A549 (cell line): ENCODE measurements around the gene GRM4. TPM values are rescaled to one million over a fixed set of nuclear protein-coding genes. Genes with fewer than 3 reads are reported as not detected.

Experiments
- ATAC-seq, 2 experiments: fragments of 200-7000 bp in 1 of 2; fragments of >200 bp in 1 of 2; cut with Nextera tagmentation in 1 of 2; cut with Tn5 transposase in 1 of 2; 3 replicates each; pipeline versions ENCODE4 v1.8.0 to v1.9.1; 2018 to 2020; ENCODE audit warnings: mild to moderate bottlenecking in 1 of 2, moderate library complexity in 1 of 2
- CTCF ChIA-PET: fragments of 300-600 bp; sonication (Branson Sonifier 250); formaldehyde crosslinking; extraction: SDS; loops from one replicate; lab custom pipeline; 2021; ENCODE audit warnings: antibody characterized with exemption, inconsistent platforms; lab: Yijun Ruan, JAX
- POLR2A ChIA-PET: fragments of 350-600 bp; formaldehyde crosslinking; extraction: SDS; loops from one replicate; lab custom pipeline; 2021; ENCODE audit warnings: antibody characterized with exemption, inconsistent platforms; lab: Yijun Ruan, JAX
- DNase-seq, 2 experiments: peaks; one replicate each; pipeline versions ENCODE4 v3.0.0 to v3.0.0-alpha.2; 2011 to 2016; ENCODE audit warnings: low read depth in 1 of 2, low spot score in 1 of 2
- FAIRE-seq: peaks from 2 replicates; lab custom pipeline; 2011; peaks lifted over from hg19 to GRCh38; lab: Jason Lieb, UNC
- H3K27ac ChIP-seq, 2 experiments: fragments of >200 bp; sonication (Bioruptor Twin); formaldehyde crosslinking; 3 replicates each; pipeline ENCODE4 v1.5.1; 2016 to 2017
- H3K4me1 ChIP-seq: fragments of >200 bp; sonication (Bioruptor Twin); formaldehyde crosslinking; 3 replicates; pipeline ENCODE4 v1.6.1; 2016
- H3K4me2 ChIP-seq: fragments of >200 bp; sonication (Bioruptor Twin); formaldehyde crosslinking; 3 replicates; pipeline ENCODE4 v1.6.1; 2016
- H3K4me3 ChIP-seq: fragments of >200 bp; sonication (Bioruptor Twin); formaldehyde crosslinking; 3 replicates; pipeline ENCODE4 v1.5.1; 2016
- H3K9me3 ChIP-seq: fragments of >200 bp; sonication (Bioruptor Twin); formaldehyde crosslinking; 3 replicates; pipeline ENCODE4 v1.6.1; 2016
- ATOH8 ChIP-seq: fragments of 250-450 bp; sonication (Bioruptor Pico); IDR thresholded peaks from 2 replicates; pipeline ENCODE4 v1.5.0; 2020; ENCODE audit warnings: low read depth, mild to moderate bottlenecking, moderate library complexity
- BCL3 ChIP-seq: fragments of >200 bp; sonication (Bioruptor Twin); formaldehyde crosslinking; IDR thresholded peaks from 3 replicates; pipeline ENCODE4 v1.6.1; 2016
- CHD2 ChIP-seq: fragments of 150-350 bp; IDR thresholded peaks from 2 replicates; pipeline ENCODE4 v1.6.1; 2014; ENCODE audit warnings: low read length; ENCODE audit not compliant: partially characterized antibody
- CHD4 ChIP-seq: fragments of 200-600 bp; sonication (generic); IDR thresholded peaks from 2 replicates; pipeline ENCODE4 v1.6.1; 2016; ENCODE audit warnings: antibody characterized with exemption, mild to moderate bottlenecking, borderline replicate concordance
- E2F6 ChIP-seq: IDR thresholded peaks from 2 replicates; pipeline ENCODE4 v1.6.1; 2012; ENCODE audit warnings: low read depth, borderline replicate concordance
- FOSL2 ChIP-seq, 2 experiments: fragments of 450-650 bp in 1 of 2; fragments of >200 bp in 1 of 2; sonication (Bioruptor Twin) in 1 of 2; formaldehyde crosslinking; IDR thresholded peaks; 2 replicates each; pipeline versions ENCODE4 v1.5.0 to v1.6.1; 2016 to 2020; ENCODE audit warnings: mild to moderate bottlenecking in 1 of 2, moderate library complexity in 1 of 2
- GATA3 ChIP-seq: IDR thresholded peaks from 2 replicates; pipeline ENCODE4 v1.6.1; 2012; ENCODE audit warnings: borderline replicate concordance
- HEYL ChIP-seq: fragments of 250-450 bp; sonication (Bioruptor Pico); IDR thresholded peaks from 2 replicates; pipeline ENCODE4 v1.8.0; 2021; ENCODE audit warnings: mild to moderate bottlenecking, moderate library complexity
- HMGXB4 ChIP-seq: fragments of 250-450 bp; sonication (Bioruptor Pico); IDR thresholded peaks from 2 replicates; pipeline ENCODE4 v1.5.0; 2021; ENCODE audit warnings: mild to moderate bottlenecking, moderate library complexity, borderline replicate concordance
- MAFK ChIP-seq: fragments of 450-650 bp; IDR thresholded peaks from 2 replicates; pipeline ENCODE4 v1.6.1; 2014; ENCODE audit not compliant: partially characterized antibody
- NFE2L2 ChIP-seq: fragments of 150-350 bp; conservative IDR thresholded peaks from 2 replicates; pipeline ENCODE4 v1.6.1; 2014; ENCODE audit warnings: low read length
- PBX3 ChIP-seq: IDR thresholded peaks from 2 replicates; pipeline ENCODE4 v1.6.1; 2012
- USF2 ChIP-seq: fragments of 450-650 bp; IDR thresholded peaks from 2 replicates; pipeline ENCODE4 v1.6.1; 2014; ENCODE audit warnings: antibody characterized with exemption
- ZNF302 ChIP-seq: fragments of 250-450 bp; sonication (Bioruptor Pico); IDR thresholded peaks from 2 replicates; pipeline ENCODE4 v1.9.0; 2021; ENCODE audit warnings: inconsistent platforms, mild to moderate bottlenecking, moderate library complexity
- ZSCAN20 ChIP-seq: fragments of 250-450 bp; sonication (Bioruptor Pico); IDR thresholded peaks from 2 replicates; pipeline ENCODE4 v1.8.0; 2022; ENCODE audit warnings: mild to moderate bottlenecking, moderate library complexity
- WGBS: methylation state at CpG from one replicate; pipeline ENCODE4 v1.1.6; 2017; ENCODE audit errors: missing lambda C conversion rate; 5-methylcytosine and 5-hydroxymethylcytosine counted together
- polyA plus RNA-seq, 4 experiments: library from polyadenylated mRNA; depleted of rRNA in 3 of 4; stranded (reverse); fragments of >200 nt; fragmentation: RNase III in 1 of 4; extraction: RNeasy Plus Mini Kit Qiagen cat#74134 plus additional on column Dnase treatment in 1 of 4; gene quantifications; 2 replicates in 3 of 4; 3 replicates in 1 of 4; pipeline ENCODE4 v1.2.3, GENCODE V29; 2011 to 2017

GRM4 gene
- polyA plus RNA-seq, 2 of the 4 experiments (the other 2 are of a cell fraction), result 0.05 TPM

- TF ChIP-seq HMGXB4 (no peak), E2F6 (no peak), BCL3 (no peak), NFE2L2 (no peak)
Observed at GRCh38 chr6:34093206-34093605, 52.7 kb downstream of the GRM4 start (continued).

GRCh38 chr6:34092631-34093030 is 53.3 kb downstream of the GRM4 start:
- H3K27ac ChIP-seq, result no peak overlapping the region
- TF ChIP-seq HEYL (CRISPR knock-in tag) (no peak), CHD4 (no peak), MAFK (no peak), FOSL2 (IDR thresholded peaks at IDR 0.05) (no peak), FOSL2 (CRISPR knock-in tag; IDR thresholded peaks at IDR 0.05) (no peak), ATOH8 (CRISPR knock-in tag) (no peak)
- POLR2A ChIA-PET, result no interaction called here
- no peaks in the 10 kb centered on the region for H3K9me3 ChIP-seq
- no peak overlapping the region for H3K4me2 ChIP-seq
- 74% methylated on average over 5 of the region's 10 CpGs for WGBS
- FAIRE-seq (no peak), DNase-seq (no peak), ATAC-seq (no peak)
- H3K4me1 ChIP-seq, result no peaks in the 10 kb centered on the region
- CTCF ChIA-PET, result interaction anchor here (0.6 kb wide), 1 partner anchor 44 kb away, joined by 3 read pairs; no protein-coding TSS in a partner anchor
- H3K4me3 ChIP-seq, result no peak overlapping the region

- 100% methylated on average over 2 of the region's 5 CpGs for WGBS
- Histone ChIP-seq H3K4me2 (no peak overlapping the region), H3K9me3 (no peaks in the 10 kb centered on the region), H3K4me3 (no peak overlapping the region), H3K4me1 (no peaks in the 10 kb centered on the region), H3K27ac (no peak overlapping the region)
- TF ChIP-seq CHD2 (no peak), GATA3 (no peak), ZNF302 (CRISPR knock-in tag) (no peak), USF2 (no peak), ZSCAN20 (no peak), CHD4 (no peak)
- ChIA-PET CTCF (no interaction called here), POLR2A (no interaction called here)
- no peak for ATAC-seq
- DNase-seq, result no peak
- no peak for FAIRE-seq
Observed at GRCh38 chr6:34090935-34091334, 55.0 kb downstream of the GRM4 start.

GRCh38 chr6:34090529-34090928 is 55.4 kb downstream of the GRM4 start:
- Histone ChIP-seq H3K4me1 (no peaks in the 10 kb centered on the region), H3K4me3 (no peak overlapping the region), H3K4me2 (no peak overlapping the region), H3K9me3 (no peaks in the 10 kb centered on the region), H3K27ac (no peak overlapping the region)
- no peak for DNase-seq
- ChIA-PET CTCF (no interaction called here), POLR2A (no interaction called here)
- WGBS, result no CpG with 5 or more reads among the region's 9 CpGs
- peak in 1 of 2 experiments; percentile 20; a peak in 1 of 6 replicates for ATAC-seq
- TF ChIP-seq HMGXB4, result no peak
- TF ChIP-seq PBX3, result no peak
- FAIRE-seq, result no peak
